Progenitor cell of endocrine pancreas (in vitro differentiated cells): ENCODE data around the gene ZNF136. TPM values are rescaled to one million over a fixed set of nuclear protein-coding genes. Genes with fewer than 3 reads are reported as not detected.

Source experiments
- DNase-seq: peaks from one replicate; pipeline ENCODE4 v3.0.0; 2021; ENCODE audit warnings: low spot score; ENCODE audit not compliant: unreplicated experiment
- H3K27ac Mint-ChIP-seq: 2 replicates; pipeline ENCODE4 v1.8.0; 2021; ENCODE audit warnings: mild to moderate bottlenecking, moderate library complexity, mixed read lengths
- H3K27me3 Mint-ChIP-seq: 2 replicates; pipeline ENCODE4 v1.8.0; 2021; ENCODE audit warnings: mixed read lengths
- H3K36me3 Mint-ChIP-seq: 2 replicates; pipeline ENCODE4 v1.8.0; 2022; ENCODE audit warnings: mixed read lengths; ENCODE audit not compliant: insufficient read depth
- H3K4me1 Mint-ChIP-seq: 2 replicates; pipeline ENCODE4 v1.8.0; 2021; ENCODE audit warnings: low read depth, mixed read lengths
- H3K4me3 Mint-ChIP-seq: 2 replicates; pipeline ENCODE4 v1.8.0; 2021; ENCODE audit warnings: low read depth, mild to moderate bottlenecking, moderate library complexity, mixed read lengths
- H3K9me3 Mint-ChIP-seq: 2 replicates; pipeline ENCODE4 v1.8.0; 2021; ENCODE audit warnings: low read depth, mixed read lengths
- CTCF ChIP-seq: fragments of 200-600 bp; sonication (generic); IDR thresholded peaks from one replicate; pipeline ENCODE4 v1.5.0; 2021; ENCODE audit warnings: antibody characterized with exemption, mild to moderate bottlenecking; ENCODE audit not compliant: unreplicated experiment
- total RNA-seq: library from RNA; stranded (reverse); gene quantifications from 2 replicates; pipeline ENCODE4 v1.2.1, GENCODE V29; 2021

ZNF136 gene
- total RNA-seq, 1 donor from 2014 or later: 15.3 TPM

- no peaks in the 10 kb centered on the region for H3K27me3 Mint-ChIP-seq
- H3K27ac Mint-ChIP-seq: peak overlapping the region; percentile 87
- DNase-seq: no peak
These were observed 17.5 kb upstream of the ZNF136 start for GRCh38 chr19:12145348-12145747.

GRCh38 chr19:12155324-12155860 lies 7.5 kb upstream of the ZNF136 start:
- peak overlapping the region; percentile 94 for H3K4me3 Mint-ChIP-seq
- TF ChIP-seq CTCF: no peak
- H3K27ac Mint-ChIP-seq: peak overlapping the region; percentile 91
- H3K27me3 Mint-ChIP-seq: no peaks in the 10 kb centered on the region
- H3K36me3 Mint-ChIP-seq: peaks cover 41% of the 10 kb centered on the region
- H3K4me1 Mint-ChIP-seq: peaks cover 11% of the 10 kb centered on the region
- no peak for DNase-seq
- peaks cover 11% of the 10 kb centered on the region for H3K9me3 Mint-ChIP-seq

More at GRCh38 chr19:12145348-12145747, 17.5 kb upstream of the ZNF136 start:
- Mint-ChIP-seq H3K9me3 (peaks cover 35% of the 10 kb centered on the region), H3K4me1 (peaks cover 9% of the 10 kb centered on the region), H3K4me3 (no peak overlapping the region), H3K36me3 (peaks cover 63% of the 10 kb centered on the region)
- no peak for TF ChIP-seq CTCF

GRCh38 chr19:12156223-12157058 lies 6.5 kb upstream of the ZNF136 start, which contains the start of gene ZNF625:
Gene ZNF625 (minus strand): TSS chr19:12156734. CDS start chr19:12156558, 176 bp downstream.
- H3K4me1 Mint-ChIP-seq: peaks cover 11% of the 10 kb centered on the region
- H3K9me3 Mint-ChIP-seq: peaks cover 8% of the 10 kb centered on the region
- DNase-seq: peak; percentile 85
- no peak for TF ChIP-seq CTCF
- peaks cover 3% of the 10 kb centered on the region for H3K27me3 Mint-ChIP-seq
- peaks cover 31% of the 10 kb centered on the region for H3K36me3 Mint-ChIP-seq
- H3K4me3 Mint-ChIP-seq: peak within 1 kb of the TSS; percentile 94
- H3K27ac Mint-ChIP-seq: peak within 1 kb of the TSS; percentile 99

- H3K4me1 Mint-ChIP-seq: peaks cover 19% of the 10 kb centered on the region
- H3K9me3 Mint-ChIP-seq: no peaks in the 10 kb centered on the region
- no peak overlapping the region for H3K4me3 Mint-ChIP-seq
- no peak for TF ChIP-seq CTCF
- peaks cover 3% of the 10 kb centered on the region for H3K27me3 Mint-ChIP-seq
- no peak for DNase-seq
- no peak overlapping the region for H3K27ac Mint-ChIP-seq
- H3K36me3 Mint-ChIP-seq: peaks cover 5% of the 10 kb centered on the region
These were observed 3.0 kb upstream of the ZNF136 start for GRCh38 chr19:12159773-12160414.

GRCh38 chr19:12162513-12162881 lies 399 bp upstream of the ZNF136 start:
- Mint-ChIP-seq H3K36me3 (peaks cover 5% of the 10 kb centered on the region), H3K9me3 (no peaks in the 10 kb centered on the region), H3K4me1 (peaks cover 14% of the 10 kb centered on the region), H3K4me3 (peak overlapping the region; percentile 84), H3K27ac (peak overlapping the region; percentile 98), H3K27me3 (peaks cover 3% of the 10 kb centered on the region)
- TF ChIP-seq CTCF: no peak
- DNase-seq: no peak
